SK-N-SH treated with all-trans-retinoic acid at 6 μM for 48 hours (cell line): ENCODE results near the gene CRADD.

Experiments used
- ATAC-seq: fragments of 200-7000 bp; cut with Tn5 transposase; 3 replicates; pipeline ENCODE4 v1.9.1; 2020; ENCODE audit warnings: mild to moderate bottlenecking, moderate library complexity
- ARNTL ChIP-seq: fragments of 450-650 bp; formaldehyde crosslinking; IDR thresholded peaks from 2 replicates; pipeline ENCODE4 v1.5.0; 2020; ENCODE audit warnings: low read depth, mild to moderate bottlenecking, moderate library complexity, borderline replicate concordance
- BACH2 ChIP-seq: fragments of 250-450 bp; sonication (Bioruptor Pico); IDR thresholded peaks from 2 replicates; pipeline ENCODE4 v1.9.0; 2021; ENCODE audit warnings: mild to moderate bottlenecking, borderline replicate concordance
- CSDC2 ChIP-seq: fragments of 250-450 bp; sonication (Bioruptor Pico); IDR thresholded peaks from 2 replicates; pipeline ENCODE4 v1.5.0; 2020; ENCODE audit warnings: mild to moderate bottlenecking, moderate library complexity
- ESRRG ChIP-seq: fragments of 250-450 bp; sonication (Bioruptor Pico); IDR thresholded peaks from 2 replicates; pipeline ENCODE4 v1.6.1; 2021; ENCODE audit warnings: mild to moderate bottlenecking
- GLIS3 ChIP-seq: fragments of 250-450 bp; sonication (Bioruptor Pico); IDR thresholded peaks from 2 replicates; pipeline ENCODE4 v1.5.0; 2020; ENCODE audit warnings: mild to moderate bottlenecking, moderate library complexity
- ISL1 ChIP-seq: fragments of 250-450 bp; sonication (Bioruptor Pico); IDR thresholded peaks from 2 replicates; pipeline ENCODE4 v2.1.2; 2022; ENCODE audit warnings: mild to moderate bottlenecking, moderate library complexity
- OSR1 ChIP-seq: fragments of 250-450 bp; sonication (Bioruptor Pico); IDR thresholded peaks from 2 replicates; pipeline ENCODE4 v1.8.0; 2022; ENCODE audit warnings: moderate library complexity, mild to moderate bottlenecking, inconsistent platforms
- PPARA ChIP-seq: fragments of 250-450 bp; sonication (Bioruptor Pico); IDR thresholded peaks from 2 replicates; pipeline ENCODE4 v1.5.0; 2020; ENCODE audit warnings: mild to moderate bottlenecking, borderline replicate concordance
- RARB ChIP-seq: fragments of 250-450 bp; sonication (Bioruptor Pico); IDR thresholded peaks from 2 replicates; pipeline ENCODE4 v1.8.0; 2021; ENCODE audit warnings: mild to moderate bottlenecking, moderate library complexity
- TCF4 ChIP-seq: fragments of 250-450 bp; sonication (Bioruptor Pico); IDR thresholded peaks from 2 replicates; pipeline ENCODE4 v1.8.0; 2021; ENCODE audit warnings: mild to moderate bottlenecking, moderate library complexity, borderline replicate concordance
- TOX ChIP-seq: fragments of 250-450 bp; sonication (Bioruptor Pico); IDR thresholded peaks from 2 replicates; pipeline ENCODE4 v1.8.0; 2021; ENCODE audit warnings: mild to moderate bottlenecking, moderate library complexity, borderline replicate concordance
- ZC3H10 ChIP-seq: fragments of 250-450 bp; sonication (Bioruptor Pico); IDR thresholded peaks from 2 replicates; pipeline ENCODE4 v1.5.1; 2021; ENCODE audit warnings: mild to moderate bottlenecking, moderate library complexity
- ZFP30 ChIP-seq: fragments of 450-650 bp; formaldehyde crosslinking; IDR thresholded peaks from 2 replicates; pipeline ENCODE4 v1.5.0; 2022; ENCODE audit warnings: mild to moderate bottlenecking, moderate library complexity
- ZNF565 ChIP-seq: fragments of 450-650 bp; formaldehyde crosslinking; conservative IDR thresholded peaks from 2 replicates; pipeline ENCODE4 v1.5.0; 2020; ENCODE audit warnings: low read depth, mild to moderate bottlenecking, moderate library complexity
- ZNF70 ChIP-seq: fragments of 450-650 bp; formaldehyde crosslinking; IDR thresholded peaks from 2 replicates; pipeline ENCODE4 v1.5.0; 2020; ENCODE audit warnings: mild to moderate bottlenecking, moderate library complexity
- TF ChIP-seq, protein P1 (sequence below): fragments of 250-450 bp; sonication (Bioruptor Pico); IDR thresholded peaks from 2 replicates; pipeline ENCODE4 v1.5.0; 2020; ENCODE audit warnings: mild to moderate bottlenecking, moderate library complexity
- TF ChIP-seq, protein P2 (sequence below): fragments of 250-450 bp; sonication (Bioruptor Pico); IDR thresholded peaks from 2 replicates; pipeline ENCODE4 v1.8.0; 2021; ENCODE audit warnings: low read depth, mild to moderate bottlenecking, moderate library complexity, borderline replicate concordance
- TF ChIP-seq, protein P3 (sequence below): fragments of 250-450 bp; sonication (Bioruptor Pico); IDR thresholded peaks from 2 replicates; pipeline ENCODE4 v1.8.0; 2020; ENCODE audit warnings: mild to moderate bottlenecking, moderate library complexity, borderline replicate concordance

The CRADD gene

DNA sequence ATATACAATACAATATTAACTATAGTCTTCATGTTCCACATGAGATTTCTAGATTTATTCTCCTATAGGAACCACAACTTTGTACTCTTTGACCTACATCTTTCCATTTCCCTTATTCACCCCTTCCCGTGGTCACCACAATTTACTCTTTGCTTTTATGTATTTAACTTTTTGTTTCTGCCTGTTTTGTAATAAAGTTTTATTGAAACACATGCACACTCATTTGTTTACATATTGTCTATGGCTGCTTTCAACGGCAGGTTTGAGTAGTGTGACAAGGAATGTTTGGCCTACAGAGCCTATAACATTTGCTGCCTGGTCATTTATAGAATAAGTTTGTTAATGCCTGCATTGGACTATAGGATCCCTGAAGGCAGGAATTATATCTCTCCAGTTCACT, 231.1 kb downstream of the CRADD start:
- TF ChIP-seq ISL1 (CRISPR knock-in tag) (no peak), CSDC2 (no peak), ZFP30 (CRISPR knock-in tag) (no peak), OSR1 (CRISPR knock-in tag) (no peak), ZNF565 (no peak), RARB (CRISPR knock-in tag) (no peak), PPARA (CRISPR knock-in tag) (no peak), ESRRG (no peak), ZC3H10 (no peak), TCF4 (CRISPR knock-in tag) (no peak), TOX (CRISPR knock-in tag) (no peak), BACH2 (CRISPR knock-in tag) (no peak), GLIS3 (CRISPR knock-in tag) (no peak)
- TF ChIP-seq, protein P1, sequence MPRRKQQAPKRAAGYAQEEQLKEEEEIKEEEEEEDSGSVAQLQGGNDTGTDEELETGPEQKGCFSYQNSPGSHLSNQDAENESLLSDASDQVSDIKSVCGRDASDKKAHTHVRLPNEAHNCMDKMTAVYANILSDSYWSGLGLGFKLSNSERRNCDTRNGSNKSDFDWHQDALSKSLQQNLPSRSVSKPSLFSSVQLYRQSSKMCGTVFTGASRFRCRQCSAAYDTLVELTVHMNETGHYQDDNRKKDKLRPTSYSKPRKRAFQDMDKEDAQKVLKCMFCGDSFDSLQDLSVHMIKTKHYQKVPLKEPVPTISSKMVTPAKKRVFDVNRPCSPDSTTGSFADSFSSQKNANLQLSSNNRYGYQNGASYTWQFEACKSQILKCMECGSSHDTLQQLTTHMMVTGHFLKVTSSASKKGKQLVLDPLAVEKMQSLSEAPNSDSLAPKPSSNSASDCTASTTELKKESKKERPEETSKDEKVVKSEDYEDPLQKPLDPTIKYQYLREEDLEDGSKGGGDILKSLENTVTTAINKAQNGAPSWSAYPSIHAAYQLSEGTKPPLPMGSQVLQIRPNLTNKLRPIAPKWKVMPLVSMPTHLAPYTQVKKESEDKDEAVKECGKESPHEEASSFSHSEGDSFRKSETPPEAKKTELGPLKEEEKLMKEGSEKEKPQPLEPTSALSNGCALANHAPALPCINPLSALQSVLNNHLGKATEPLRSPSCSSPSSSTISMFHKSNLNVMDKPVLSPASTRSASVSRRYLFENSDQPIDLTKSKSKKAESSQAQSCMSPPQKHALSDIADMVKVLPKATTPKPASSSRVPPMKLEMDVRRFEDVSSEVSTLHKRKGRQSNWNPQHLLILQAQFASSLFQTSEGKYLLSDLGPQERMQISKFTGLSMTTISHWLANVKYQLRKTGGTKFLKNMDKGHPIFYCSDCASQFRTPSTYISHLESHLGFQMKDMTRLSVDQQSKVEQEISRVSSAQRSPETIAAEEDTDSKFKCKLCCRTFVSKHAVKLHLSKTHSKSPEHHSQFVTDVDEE (CRISPR knock-in tag): no peak
- TF ChIP-seq, protein P2, sequence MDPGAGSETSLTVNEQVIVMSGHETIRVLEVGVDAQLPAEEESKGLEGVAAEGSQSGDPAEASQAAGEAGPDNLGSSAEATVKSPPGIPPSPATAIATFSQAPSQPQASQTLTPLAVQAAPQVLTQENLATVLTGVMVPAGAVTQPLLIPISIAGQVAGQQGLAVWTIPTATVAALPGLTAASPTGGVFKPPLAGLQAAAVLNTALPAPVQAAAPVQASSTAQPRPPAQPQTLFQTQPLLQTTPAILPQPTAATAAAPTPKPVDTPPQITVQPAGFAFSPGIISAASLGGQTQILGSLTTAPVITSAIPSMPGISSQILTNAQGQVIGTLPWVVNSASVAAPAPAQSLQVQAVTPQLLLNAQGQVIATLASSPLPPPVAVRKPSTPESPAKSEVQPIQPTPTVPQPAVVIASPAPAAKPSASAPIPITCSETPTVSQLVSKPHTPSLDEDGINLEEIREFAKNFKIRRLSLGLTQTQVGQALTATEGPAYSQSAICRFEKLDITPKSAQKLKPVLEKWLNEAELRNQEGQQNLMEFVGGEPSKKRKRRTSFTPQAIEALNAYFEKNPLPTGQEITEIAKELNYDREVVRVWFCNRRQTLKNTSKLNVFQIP (CRISPR knock-in tag): no peak
- TF ChIP-seq, all 23 proteins: peak for 0
- ATAC-seq: no peak

DNA sequence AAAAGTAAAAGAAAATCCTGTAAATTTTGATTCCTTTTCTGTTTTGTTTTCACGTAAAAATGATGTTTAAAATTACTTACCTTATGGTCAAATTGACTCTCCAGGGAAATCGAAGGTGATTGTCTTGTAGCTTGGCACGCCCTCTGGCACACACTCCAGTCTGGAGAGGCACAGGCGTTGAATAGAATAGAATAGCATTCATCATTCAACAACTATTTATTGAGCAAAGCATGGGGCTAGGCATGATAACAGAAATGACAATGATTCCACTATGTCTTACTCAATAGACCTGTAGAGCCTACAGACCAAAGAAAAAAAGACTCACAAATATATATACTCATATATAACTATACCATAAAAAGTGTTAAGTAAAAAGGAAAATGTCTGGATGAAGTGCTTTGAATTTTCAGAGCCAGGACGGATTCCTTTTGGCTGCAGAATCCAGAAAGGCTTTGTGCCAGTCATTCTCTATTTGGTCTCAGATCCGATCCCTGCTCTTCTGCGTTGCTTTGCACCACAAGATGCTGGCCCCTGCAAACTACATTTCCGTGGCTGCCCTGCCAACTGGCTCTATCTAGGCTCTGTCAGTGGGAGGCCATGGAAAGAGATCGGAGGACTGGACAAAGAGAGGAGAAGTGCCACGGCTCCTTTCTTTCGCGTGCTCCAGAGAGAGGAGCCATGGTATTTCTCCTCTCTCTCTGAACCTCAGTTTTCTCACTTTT, 231.8 kb downstream of the CRADD start:
- TF ChIP-seq GLIS3 (CRISPR knock-in tag) (no peak), ZNF70 (CRISPR knock-in tag) (no peak), PPARA (CRISPR knock-in tag) (no peak), ARNTL (CRISPR knock-in tag) (no peak), BACH2 (CRISPR knock-in tag) (no peak)
- TF ChIP-seq, protein P2 (CRISPR knock-in tag): no peak
- no peak for ATAC-seq

DNA sequence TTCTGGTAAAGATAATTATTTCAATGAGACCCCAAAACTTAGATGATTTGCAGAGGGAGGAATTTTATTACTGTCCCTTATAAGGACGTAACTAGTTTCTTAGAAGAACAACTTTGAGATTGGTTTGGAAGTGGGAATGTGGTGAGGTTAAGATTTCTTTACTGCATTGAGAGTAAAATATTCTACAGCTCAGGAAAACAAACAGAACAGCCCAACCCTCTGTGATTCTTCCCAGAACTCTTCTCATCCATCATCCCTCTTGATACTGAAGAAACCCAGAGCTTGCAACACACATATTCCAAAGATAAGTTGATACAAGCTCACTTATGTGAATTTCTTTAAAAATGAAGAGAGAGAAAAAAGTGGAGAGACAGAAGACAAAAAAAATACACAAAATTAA, 234.2 kb downstream of the CRADD start:
- TF ChIP-seq ZNF565 (no peak), TCF4 (CRISPR knock-in tag) (no peak), TOX (CRISPR knock-in tag) (no peak), RARB (CRISPR knock-in tag) (no peak), ESRRG (no peak)
- TF ChIP-seq, protein P3, sequence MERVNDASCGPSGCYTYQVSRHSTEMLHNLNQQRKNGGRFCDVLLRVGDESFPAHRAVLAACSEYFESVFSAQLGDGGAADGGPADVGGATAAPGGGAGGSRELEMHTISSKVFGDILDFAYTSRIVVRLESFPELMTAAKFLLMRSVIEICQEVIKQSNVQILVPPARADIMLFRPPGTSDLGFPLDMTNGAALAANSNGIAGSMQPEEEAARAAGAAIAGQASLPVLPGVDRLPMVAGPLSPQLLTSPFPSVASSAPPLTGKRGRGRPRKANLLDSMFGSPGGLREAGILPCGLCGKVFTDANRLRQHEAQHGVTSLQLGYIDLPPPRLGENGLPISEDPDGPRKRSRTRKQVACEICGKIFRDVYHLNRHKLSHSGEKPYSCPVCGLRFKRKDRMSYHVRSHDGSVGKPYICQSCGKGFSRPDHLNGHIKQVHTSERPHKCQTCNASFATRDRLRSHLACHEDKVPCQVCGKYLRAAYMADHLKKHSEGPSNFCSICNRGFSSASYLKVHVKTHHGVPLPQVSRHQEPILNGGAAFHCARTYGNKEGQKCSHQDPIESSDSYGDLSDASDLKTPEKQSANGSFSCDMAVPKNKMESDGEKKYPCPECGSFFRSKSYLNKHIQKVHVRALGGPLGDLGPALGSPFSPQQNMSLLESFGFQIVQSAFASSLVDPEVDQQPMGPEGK (CRISPR knock-in tag): no peak
- TF ChIP-seq, protein P2 (CRISPR knock-in tag): no peak
- no peak for ATAC-seq
